PC-9 (cell line): ENCODE results near the gene SLC10A1. TPM values are rescaled to one million over a fixed set of nuclear protein-coding genes. Genes with fewer than 3 reads are reported as not detected.

Experiments used
- BruUV-seq: library from RNA; stranded (reverse); fragments of 400-500 nt; replicated peaks from 2 replicates; lab custom pipeline; 2021; lab: Mats Ljungman, UMichigan
- CTCF ChIA-PET: fragments of 300-600 bp; sonication (Branson Sonifier 250); formaldehyde crosslinking; loops from one replicate; lab custom pipeline; 2022; ENCODE audit warnings: antibody characterized with exemption; lab: Charles Lee
- POLR2A ChIA-PET: fragments of 300-600 bp; sonication (Branson Sonifier 250); formaldehyde crosslinking; loops from one replicate; lab custom pipeline; 2022; ENCODE audit warnings: antibody characterized with exemption; ENCODE audit not compliant: unreplicated experiment; lab: Charles Lee
- DNase-seq, 2 experiments: peaks; one replicate each; pipeline versions ENCODE4 v3.0.0 to v3.0.0-alpha.2; 2015 to 2022; ENCODE audit warnings: mixed read lengths in 1 of 2
- H2AFZ ChIP-seq: fragments of 200-600 bp; sonication (generic); 2 replicates; pipeline ENCODE4 v1.8.1; 2017; ENCODE audit warnings: antibody characterized with exemption
- H3F3A ChIP-seq: fragments of 200-600 bp; sonication (generic); 2 replicates; pipeline ENCODE4 v1.8.1; 2017; ENCODE audit warnings: antibody characterized with exemption, mild to moderate bottlenecking, low read depth; ENCODE audit not compliant: insufficient read depth
- H3K27ac ChIP-seq: fragments of 200-600 bp; sonication (generic); 2 replicates; pipeline ENCODE4 v1.6.1; 2016; ENCODE audit warnings: mixed run types
- H3K27me3 ChIP-seq: fragments of 200-600 bp; sonication (generic); 2 replicates; pipeline ENCODE4 v1.6.1; 2016; ENCODE audit warnings: low read depth, mixed run types; ENCODE audit not compliant: insufficient read depth
- H3K36me3 ChIP-seq: fragments of 200-600 bp; sonication (generic); 2 replicates; pipeline ENCODE4 v1.6.1; 2016; ENCODE audit warnings: low read depth, mixed run types
- H3K4me1 ChIP-seq: fragments of 200-600 bp; sonication (generic); replicated peaks from 2 replicates; pipeline ENCODE4 v1.6.1; 2016; ENCODE audit warnings: mixed run types; ENCODE audit not compliant: insufficient read depth
- H3K4me2 ChIP-seq: fragments of 200-600 bp; sonication (generic); 2 replicates; pipeline ENCODE4 v1.6.1; 2017; ENCODE audit warnings: mixed run types
- H3K4me3 ChIP-seq: fragments of 200-600 bp; sonication (generic); 2 replicates; pipeline ENCODE4 v1.6.1; 2016; ENCODE audit warnings: mixed run types
- H3K79me2 ChIP-seq: fragments of 200-600 bp; sonication (generic); 2 replicates; pipeline ENCODE4 v1.6.1; 2017; ENCODE audit warnings: low read depth, mixed run types
- H3K9me2 ChIP-seq: fragments of 200-600 bp; sonication (generic); 2 replicates; pipeline ENCODE4 v1.8.1; 2017; ENCODE audit warnings: mild to moderate bottlenecking; ENCODE audit not compliant: insufficient read depth
- H3K9me3 ChIP-seq: fragments of 200-600 bp; sonication (generic); 2 replicates; pipeline ENCODE4 v1.8.1; 2016; ENCODE audit warnings: low read depth; ENCODE audit not compliant: insufficient read depth
- H4K20me1 ChIP-seq: fragments of 200-600 bp; sonication (generic); 2 replicates; pipeline ENCODE4 v1.8.1; 2017; ENCODE audit not compliant: insufficient read depth
- CTCF ChIP-seq: fragments of 200-600 bp; sonication (generic); conservative IDR thresholded peaks from 2 replicates; pipeline ENCODE4 v1.6.1; 2017; ENCODE audit warnings: mixed run types, antibody characterized with exemption, mild to moderate bottlenecking, moderate library complexity
- EZH2 ChIP-seq: fragments of 200-600 bp; sonication (generic); IDR thresholded peaks from 2 replicates; pipeline ENCODE4 v1.8.0; 2017; ENCODE audit warnings: antibody characterized with exemption, low read depth
- intact Hi-C: fragments of 100-400 bp; cut with micrococcal nuclease; formaldehyde crosslinking; loops from one replicate; pipeline ENCODE4 v1.10.0; 2022; ENCODE audit not compliant: unreplicated experiment
- total RNA-seq: library from RNA; stranded (reverse); gene quantifications from 2 replicates; pipeline ENCODE4 v1.2.3, GENCODE V29; 2021

Gene SLC10A1
- total RNA-seq, 1 experiment from 2014 or later, result not detected

GRCh38 chr14:69779088-69779487, 18.0 kb downstream of the SLC10A1 start:
- no TSS peak for BruUV-seq
- CTCF ChIA-PET, result no interaction called here
- Histone ChIP-seq H3K27me3 (no peaks in the 10 kb centered on the region), H3K79me2 (no peaks in the 10 kb centered on the region), H3K36me3 (peaks cover 18% of the 10 kb centered on the region; the same call in 1 of the 2 replicates), H2AFZ (no peak overlapping the region), H3K27ac (no peak overlapping the region), H3K9me3 (no peaks in the 10 kb centered on the region), H3K9me2 (no peaks in the 10 kb centered on the region), H3K4me3 (no peak overlapping the region), H4K20me1 (peaks cover 16% of the 10 kb centered on the region; the same call in 1 of the 2 replicates), H3K4me1 (no peaks in the 10 kb centered on the region), H3F3A (peaks cover 57% of the 10 kb centered on the region; the same call in 1 of the 2 replicates), H3K4me2 (no peak overlapping the region)
- intact Hi-C loops, result no loop called here
- POLR2A ChIA-PET, result no interaction called here
- no peak for TF ChIP-seq CTCF
- DNase-seq, result no peak

- Histone ChIP-seq H3K9me2 (no peaks in the 10 kb centered on the region), H3K79me2 (no peaks in the 10 kb centered on the region), H3F3A (peaks cover 77% of the 10 kb centered on the region; the same call in 1 of the 2 replicates), H3K4me1 (no peaks in the 10 kb centered on the region), H2AFZ (no peak overlapping the region), H4K20me1 (peaks cover 23% of the 10 kb centered on the region), H3K36me3 (peaks cover 37% of the 10 kb centered on the region), H3K27ac (no peak overlapping the region), H3K9me3 (no peaks in the 10 kb centered on the region), H3K4me3 (no peak overlapping the region), H3K27me3 (no peaks in the 10 kb centered on the region), H3K4me2 (no peak overlapping the region)
- no TSS peak for BruUV-seq
- DNase-seq, result no peak
- TF ChIP-seq EZH2, result no peak
- CTCF ChIA-PET, result no interaction called here
- POLR2A ChIA-PET, result interaction anchor here (0.6 kb wide), 1 partner anchor 1619 kb away, joined by 3 read pairs; no protein-coding TSS in a partner anchor
- intact Hi-C loops, result no loop called here
Observed at GRCh38 chr14:69776875-69777453, 20.1 kb downstream of the SLC10A1 start.

GRCh38 chr14:69775012-69775411, 22.0 kb downstream of the SLC10A1 start:
- H3K9me2 ChIP-seq, result no peaks in the 10 kb centered on the region
- DNase-seq, result no peak
- ChIA-PET POLR2A (interaction anchor here (0.6 kb wide), 1 partner anchor 28 kb away, joined by 20 read pairs; no protein-coding TSS in a partner anchor), CTCF (no interaction called here)
- no peak overlapping the region for H3K4me3 ChIP-seq
- H3K9me3 ChIP-seq, result no peaks in the 10 kb centered on the region
- peaks cover 56% of the 10 kb centered on the region for H3K36me3 ChIP-seq
- H3K27me3 ChIP-seq, result no peaks in the 10 kb centered on the region
- H3K4me2 ChIP-seq, result no peak overlapping the region
- peaks cover 14% of the 10 kb centered on the region for H3K79me2 ChIP-seq
- no peak overlapping the region for H2AFZ ChIP-seq
- intact Hi-C loops, result no loop called here
- peaks cover 95% of the 10 kb centered on the region for H3F3A ChIP-seq
- no peak for TF ChIP-seq EZH2
- TF ChIP-seq CTCF, result no peak
- H3K4me1 ChIP-seq, result no peaks in the 10 kb centered on the region
- peaks cover 42% of the 10 kb centered on the region for H4K20me1 ChIP-seq
- no peak overlapping the region for H3K27ac ChIP-seq
- BruUV-seq, result no TSS peak
